ENCODE data around the gene POMGNT2.

Gene POMGNT2

GRCh38 chr3:43032646-43033628 lies 72.9 kb downstream of the POMGNT2 start:
- Histone ChIP-seq H3K27me3 (no peaks in the 10 kb centered on the region), H4K20me1 (no peaks in the 10 kb centered on the region), H3K27ac (no peak overlapping the region), H3K4me3 (no peak overlapping the region), H3K9me3 (replicated peaks in 1 of 11) (no peaks in the 10 kb centered on the region), H3K4me1 (0 out of 20 replicates have a peak, but pooled peaks cover 0 to 1% (median 0%) of the 10 kb centered on the region in 10 experiments), H3K4me2 (no peak overlapping the region), H3K9ac (no peak overlapping the region), H3K36me3 (no peaks in the 10 kb centered on the region)
- no peak for TF ChIP-seq Cebpa-rat (IDR thresholded peaks at IDR 0.05)

DNA sequence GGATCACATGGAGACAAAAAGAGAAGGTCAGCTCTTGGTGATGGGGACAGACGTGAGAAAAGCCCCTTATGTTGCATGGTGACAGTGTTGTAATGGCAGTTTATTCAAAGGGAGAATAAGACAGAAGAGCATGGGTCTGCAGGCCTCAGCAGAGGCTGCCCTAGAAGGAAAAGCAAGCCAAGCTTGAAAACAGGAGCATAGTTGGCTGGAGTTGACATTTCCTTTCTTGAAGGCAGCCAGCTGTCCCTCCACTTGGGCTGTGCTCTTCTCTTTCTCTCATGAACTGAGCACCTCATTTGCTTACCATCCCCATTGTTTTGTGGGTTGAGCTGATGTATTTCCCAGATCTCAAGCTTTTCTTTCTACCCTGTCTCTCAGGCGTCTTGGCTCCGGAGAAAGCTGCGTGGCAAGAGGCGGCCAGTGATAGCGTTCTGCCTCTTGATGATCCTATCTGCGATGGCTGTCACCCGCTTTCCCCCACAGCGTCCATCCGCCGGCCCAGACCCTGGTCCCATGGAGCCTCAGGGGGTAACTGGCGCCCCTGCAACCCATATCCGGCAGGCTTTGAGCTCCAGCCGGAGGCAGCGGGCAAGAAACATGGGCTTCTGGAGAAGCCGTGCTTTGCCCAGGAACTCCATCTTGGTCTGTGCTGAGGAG lies 73.9 kb downstream of the POMGNT2 start:
- Histone ChIP-seq H3K27ac (no peak overlapping the region), H3K9me3 (replicated peaks in 1 of 11) (no peaks in the 10 kb centered on the region), H3K4me3 (no peak overlapping the region), H3K9ac (no peak overlapping the region), H3K4me2 (no peak overlapping the region), H3K27me3 (no peaks in the 10 kb centered on the region), H3K36me3 (no peaks in the 10 kb centered on the region), H4K20me1 (no peaks in the 10 kb centered on the region), H3K4me1 (no peaks in the 10 kb centered on the region)
- no peak for TF ChIP-seq Cebpa-rat (IDR thresholded peaks at IDR 0.05)

- no peaks in the 10 kb centered on the region for H3K36me3 ChIP-seq
- H3K9me3 ChIP-seq (replicated peaks in 1 of 11), result no peaks in the 10 kb centered on the region
- no peak overlapping the region for H3K4me2 ChIP-seq
- no peak for TF ChIP-seq Cebpa-rat (IDR thresholded peaks at IDR 0.05)
- no peak overlapping the region for H3K27ac ChIP-seq
- no peak overlapping the region for H3K9ac ChIP-seq
- H3K27me3 ChIP-seq, result no peaks in the 10 kb centered on the region
- H4K20me1 ChIP-seq, result no peaks in the 10 kb centered on the region
- no peaks in the 10 kb centered on the region for H3K4me1 ChIP-seq
- H3K4me3 ChIP-seq, result no peak overlapping the region
Observed at GRCh38 chr3:43031485-43031884, 74.4 kb downstream of the POMGNT2 start.

GRCh38 chr3:43030162-43030935 lies 75.5 kb downstream of the POMGNT2 start:
- H3K36me3 ChIP-seq, result no peaks in the 10 kb centered on the region
- H3K9me3 ChIP-seq (replicated peaks in 1 of 11), result no peaks in the 10 kb centered on the region
- H3K4me2 ChIP-seq, result no peak overlapping the region
- no peaks in the 10 kb centered on the region for H4K20me1 ChIP-seq
- H3K9ac ChIP-seq, result no peak overlapping the region
- no peak overlapping the region for H3K4me3 ChIP-seq
- H3K4me1 ChIP-seq, result peaks cover 0 to under 1% (median 0%) of the 10 kb centered on the region in 10 experiments; a peak in 1 of 20 replicates
- TF ChIP-seq Cebpa-rat (IDR thresholded peaks at IDR 0.05), result no peak
- H3K27me3 ChIP-seq, result no peaks in the 10 kb centered on the region
- H3K27ac ChIP-seq, result no peak overlapping the region

Data from BLaER1 treated with 17β-estradiol and CSF1 and Interleukin-3, amounts not matched to agents 10 nM and 100 nM (cell line).